GM23338 (cell line): Measurements from ENCODE around the gene LCP1. TPM values are rescaled to one million over a fixed set of nuclear protein-coding genes. Genes with fewer than 3 reads are reported as not detected.

ENCODE experiments used
- ATAC-seq: fragments of 200-7000 bp; cut with Tn5 transposase; 3 replicates; pipeline ENCODE4 v1.9.1; 2020
- DNase-seq: peaks from one replicate; pipeline ENCODE4 v3.0.0-alpha.2; 2015; ENCODE audit warnings: low spot score
- H2AFZ ChIP-seq: fragments of 200-600 bp; sonication (generic); 2 replicates; pipeline ENCODE4 v1.8.0; 2016; ENCODE audit warnings: antibody characterized with exemption, mild to moderate bottlenecking, moderate library complexity
- H3F3A ChIP-seq: fragments of 200-600 bp; sonication (generic); replicated peaks from 2 replicates; pipeline ENCODE4 v1.8.0; 2017; ENCODE audit warnings: antibody characterized with exemption, mixed run types, low read depth
- H3K27ac ChIP-seq: fragments of 200-600 bp; sonication (generic); 2 replicates; pipeline ENCODE4 v1.6.1; 2016; ENCODE audit warnings: low read depth
- H3K27me3 ChIP-seq: fragments of 200-600 bp; sonication (generic); 2 replicates; pipeline ENCODE4 v1.8.0; 2016; ENCODE audit warnings: mild to moderate bottlenecking, mixed run types, moderate library complexity; ENCODE audit not compliant: insufficient read depth
- H3K36me3 ChIP-seq: fragments of 200-600 bp; sonication (generic); 2 replicates; pipeline ENCODE4 v1.8.0; 2016; ENCODE audit warnings: mild to moderate bottlenecking; ENCODE audit not compliant: insufficient read depth
- H3K4me1 ChIP-seq: fragments of 200-600 bp; sonication (generic); 2 replicates; pipeline ENCODE4 v1.8.0; 2016; ENCODE audit warnings: mild to moderate bottlenecking, moderate library complexity; ENCODE audit not compliant: insufficient read depth
- H3K4me2 ChIP-seq: fragments of 200-600 bp; sonication (generic); 2 replicates; pipeline ENCODE4 v1.7.1; 2017; ENCODE audit warnings: mixed run types
- H3K4me3 ChIP-seq: fragments of 200-600 bp; sonication (generic); 2 replicates; pipeline ENCODE4 v1.6.1; 2016; ENCODE audit warnings: mixed run types
- H3K79me2 ChIP-seq: fragments of 200-600 bp; sonication (generic); replicated peaks from 2 replicates; pipeline ENCODE4 v1.8.0; 2017; ENCODE audit warnings: mild to moderate bottlenecking; ENCODE audit not compliant: insufficient read depth
- H3K9me2 ChIP-seq: fragments of 200-600 bp; sonication (generic); 2 replicates; pipeline ENCODE4 v1.8.0; 2017; ENCODE audit not compliant: insufficient read depth
- H4K20me1 ChIP-seq: fragments of 200-600 bp; sonication (generic); replicated peaks from 2 replicates; pipeline ENCODE4 v1.8.0; 2017; ENCODE audit warnings: mild to moderate bottlenecking; ENCODE audit not compliant: insufficient read depth
- H3K27ac Mint-ChIP-seq: 2 replicates; pipeline ENCODE4 v1.8.0; 2020; ENCODE audit warnings: inconsistent platforms, mild to moderate bottlenecking, moderate library complexity, mixed read lengths
- H3K27me3 Mint-ChIP-seq: 3 replicates; pipeline ENCODE4 v1.8.0; 2022; ENCODE audit warnings: low read depth, mild to moderate bottlenecking, moderate library complexity, mixed read lengths, inconsistent platforms; ENCODE audit not compliant: insufficient read depth, poor library complexity
- H3K36me3 Mint-ChIP-seq: 3 replicates; pipeline ENCODE4 v1.8.0; 2021; ENCODE audit warnings: low read depth, mild to moderate bottlenecking, inconsistent platforms, moderate library complexity, mixed read lengths
- H3K4me1 Mint-ChIP-seq: 3 replicates; pipeline ENCODE4 v1.8.0; 2020; ENCODE audit warnings: mild to moderate bottlenecking, inconsistent platforms, mixed read lengths
- H3K4me3 Mint-ChIP-seq: 3 replicates; pipeline ENCODE4 v1.8.0; 2021; ENCODE audit warnings: moderate library complexity, mild to moderate bottlenecking, inconsistent platforms, mixed read lengths
- H3K9me3 Mint-ChIP-seq: 3 replicates; pipeline ENCODE4 v1.8.0; 2020; ENCODE audit warnings: moderate library complexity, mild to moderate bottlenecking, inconsistent platforms, mixed read lengths
- CREB1 ChIP-seq: fragments of 250-450 bp; sonication (Bioruptor Pico); IDR thresholded peaks from 2 replicates; pipeline ENCODE4 v1.5.0; 2020; ENCODE audit warnings: low read depth, mild to moderate bottlenecking, moderate library complexity
- CTCF ChIP-seq, 2 experiments: fragments of 200-600 bp in 1 of 2; sonication (generic) in 1 of 2; conservative IDR thresholded peaks; 2 replicates each; pipeline versions ENCODE4 v1.5.1 to v1.6.1; 2016 to 2017; ENCODE audit warnings: antibody characterized with exemption in 2 of 2, low read depth in 2 of 2, mild to moderate bottlenecking in 2 of 2, moderate library complexity in 1 of 2
- ETS1 ChIP-seq: IDR thresholded peaks from 2 replicates; pipeline ENCODE4 v1.6.1; 2016; ENCODE audit warnings: antibody characterized with exemption
- EZH2 ChIP-seq: fragments of 200-600 bp; sonication (generic); IDR thresholded peaks from one replicate; pipeline ENCODE4 v1.8.0; 2017; ENCODE audit warnings: antibody characterized with exemption, mild to moderate bottlenecking, low read depth; ENCODE audit not compliant: unreplicated experiment
- EZH2phosphoT487 ChIP-seq: fragments of 200-600 bp; sonication (generic); IDR thresholded peaks from one replicate; pipeline ENCODE4 v1.8.1; 2018; ENCODE audit warnings: antibody characterized with exemption; ENCODE audit not compliant: unreplicated experiment
- POLR2AphosphoS5 ChIP-seq: IDR thresholded peaks from 2 replicates; pipeline ENCODE4 v1.6.1; 2016; ENCODE audit warnings: antibody characterized with exemption, low read depth
- STAT1 ChIP-seq: IDR thresholded peaks from one replicate; pipeline ENCODE4 v1.6.1; 2016; ENCODE audit warnings: antibody characterized with exemption; ENCODE audit not compliant: unreplicated experiment
- ZNF114 ChIP-seq: fragments of 250-450 bp; sonication (Bioruptor Pico); IDR thresholded peaks from 2 replicates; pipeline ENCODE4 v1.5.0; 2020; ENCODE audit warnings: mild to moderate bottlenecking, moderate library complexity
- ZNF331 ChIP-seq: fragments of 250-450 bp; sonication (Bioruptor Pico); IDR thresholded peaks from 2 replicates; pipeline ENCODE4 v1.5.0; 2020; ENCODE audit warnings: low read depth, mild to moderate bottlenecking, moderate library complexity
- ZNF462 ChIP-seq: fragments of 250-450 bp; sonication (Bioruptor Pico); IDR thresholded peaks from 2 replicates; pipeline ENCODE4 v1.5.0; 2020; ENCODE audit warnings: mild to moderate bottlenecking, moderate library complexity
- polyA plus RNA-seq: library from polyadenylated mRNA; unstranded; fragments of >200 nt; fragmentation: Nextera tagmentation; extraction: Ambion mirVana; gene quantifications from 2 replicates; pipeline ENCODE4 v1.2.1, GENCODE V29; 2016
- total RNA-seq: library from RNA; depleted of rRNA; stranded (reverse); fragments of >200 nt; shearing (Covaris generic); gene quantifications from 2 replicates; pipeline ENCODE4 v1.2.3, GENCODE V29; 2014

The LCP1 gene
- total and polyA plus RNA-seq, 2 experiments from 2014 or later: 1.9 to 3.4 TPM

- peaks cover 20% of the 10 kb centered on the region for H3K4me1 Mint-ChIP-seq
These were observed 14.9 kb downstream of the LCP1 start for GRCh38 chr13:46166947-46167610.

GRCh38 chr13:46166224-46166584 lies 15.8 kb downstream of the LCP1 start:
- Histone ChIP-seq H3K4me3 (no peak overlapping the region), H3K79me2 (no peaks in the 10 kb centered on the region), H3K27me3 (no peaks in the 10 kb centered on the region), H3K9me2 (no peaks in the 10 kb centered on the region), H3K36me3 (no peaks in the 10 kb centered on the region), H3K27ac (no peak overlapping the region), H3K4me1 (peaks cover 7% of the 10 kb centered on the region), H3F3A (no peaks in the 10 kb centered on the region), H3K4me2 (no peak overlapping the region), H2AFZ (no peak overlapping the region), H4K20me1 (no peaks in the 10 kb centered on the region)
- TF ChIP-seq POLR2AphosphoS5: no peak
- TF ChIP-seq ZNF462: no peak
- no peak for TF ChIP-seq ETS1
- no peak for TF ChIP-seq CREB1 (CRISPR knock-in tag)
- Mint-ChIP-seq H3K4me1 (peaks cover 18% of the 10 kb centered on the region), H3K36me3 (0 out of 3 replicates have a peak, but pooled peaks cover 6% of the 10 kb centered on the region), H3K27ac (no peak overlapping the region), H3K4me3 (no peak overlapping the region), H3K27me3 (peaks cover 6% of the 10 kb centered on the region), H3K9me3 (peaks cover 13% of the 10 kb centered on the region)
- ATAC-seq (no peak), DNase-seq (no peak)

More at GRCh38 chr13:46166947-46167610, 14.9 kb downstream of the LCP1 start:
- Histone ChIP-seq H3F3A (no peaks in the 10 kb centered on the region), H3K4me3 (no peak overlapping the region), H4K20me1 (no peaks in the 10 kb centered on the region), H3K27ac (no peak overlapping the region), H3K79me2 (no peaks in the 10 kb centered on the region), H3K9me2 (no peaks in the 10 kb centered on the region), H3K4me1 (peaks cover 10% of the 10 kb centered on the region), H2AFZ (no peak overlapping the region), H3K4me2 (no peak overlapping the region), H3K27me3 (no peaks in the 10 kb centered on the region), H3K36me3 (no peaks in the 10 kb centered on the region)
- DNase-seq (peak; percentile 7), ATAC-seq (peak; percentile 51)
- Mint-ChIP-seq H3K36me3 (no peaks in the 10 kb centered on the region), H3K27ac (no peak overlapping the region), H3K27me3 (peaks cover 4% of the 10 kb centered on the region), H3K9me3 (peaks cover 6% of the 10 kb centered on the region; the same call in 1 of the 3 replicates), H3K4me3 (no peak overlapping the region)
- TF ChIP-seq POLR2AphosphoS5: no peak
- no peak for TF ChIP-seq CTCF (conservative IDR thresholded peaks at IDR 0.05; ENCODE audit: low read depth in 2 of 2)
- no peak for TF ChIP-seq STAT1
- TF ChIP-seq ZNF331: no peak
- TF ChIP-seq EZH2: no peak
- TF ChIP-seq ZNF114 (CRISPR knock-in tag): no peak
- TF ChIP-seq CREB1 (CRISPR knock-in tag): no peak
- TF ChIP-seq EZH2phosphoT487: no peak
